ENCODE data around the gene CMIP.

CMIP gene

DNA sequence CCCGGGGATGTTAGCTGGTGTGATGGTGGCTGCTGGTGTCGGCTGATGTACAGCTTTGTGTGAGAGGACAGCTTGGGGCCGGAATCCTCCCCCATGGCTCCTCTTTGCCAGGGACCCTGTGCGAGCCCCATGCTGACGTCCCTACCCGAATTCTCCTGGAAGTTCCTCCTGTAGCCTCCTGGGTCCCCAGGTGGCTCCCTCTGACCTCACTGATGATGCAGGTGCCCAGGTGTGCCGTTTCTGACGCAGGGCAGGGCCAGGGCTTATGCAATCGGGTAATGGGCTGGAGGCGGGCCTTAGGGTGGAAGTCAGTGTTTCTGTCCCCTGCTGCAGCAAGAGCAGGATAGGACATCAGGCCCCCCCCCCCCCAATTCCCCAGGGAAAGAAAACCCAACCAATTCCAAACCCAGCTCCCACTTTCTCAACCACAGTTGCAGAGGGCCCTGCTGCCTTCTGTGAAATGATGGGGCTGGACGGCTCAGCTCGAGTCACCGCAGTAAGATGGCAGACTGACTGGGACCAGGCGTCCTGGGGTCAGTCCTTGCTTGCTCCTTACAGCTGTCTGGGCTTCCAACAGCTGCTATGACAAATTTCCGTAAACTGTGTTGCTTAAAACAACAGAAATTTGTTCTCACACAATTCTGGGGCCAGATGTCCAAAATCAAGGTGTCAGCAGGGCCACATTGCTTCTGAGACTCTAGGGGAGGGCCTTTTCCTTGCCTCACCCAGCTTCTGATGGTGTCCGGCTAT, 195.5 kb downstream of the CMIP start:
- no peak for DNase-seq (ENCODE audit: low spot score)

- no peak for DNase-seq (ENCODE audit: low spot score)
These were observed 196.1 kb downstream of the CMIP start for GRCh38 chr16:81640681-81641070.

DNA sequence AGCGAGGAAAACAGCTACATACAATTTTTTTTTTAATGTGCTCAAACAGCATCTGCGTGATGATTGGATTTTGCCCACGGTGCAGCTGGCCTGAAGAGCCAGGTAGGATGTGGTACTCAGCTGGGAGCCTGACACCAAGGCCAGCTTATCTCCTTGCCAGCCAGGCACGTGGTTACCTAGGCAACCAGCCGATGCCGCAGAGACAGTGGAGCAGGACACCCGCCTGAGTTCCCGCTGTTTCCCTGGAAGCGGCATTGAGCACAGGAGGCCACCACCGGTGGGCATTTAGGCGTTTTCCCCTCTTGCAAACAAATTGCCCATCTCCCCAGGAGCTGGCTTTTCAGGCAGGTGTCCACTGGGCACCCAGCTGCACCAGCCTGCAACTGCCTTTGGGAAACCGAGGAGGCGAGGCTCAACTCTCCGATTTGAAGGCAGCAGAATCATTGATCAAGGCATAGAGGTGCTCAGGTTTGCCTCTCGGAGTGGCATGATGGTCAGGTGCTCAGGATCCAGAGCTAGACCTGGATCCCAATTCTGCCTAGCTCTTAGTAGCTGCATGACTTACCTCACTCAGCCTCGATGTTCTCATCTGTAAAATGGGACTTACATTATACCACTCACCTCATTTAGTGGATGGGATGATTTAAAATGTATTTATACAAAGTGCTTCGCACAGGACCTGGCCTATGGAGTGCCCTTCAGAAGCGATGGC, 196.9 kb downstream of the CMIP start:
- DNase-seq (ENCODE audit: low spot score) = no peak

GRCh38 chr16:81642107-81642436, 197.5 kb downstream of the CMIP start:
- no peak for DNase-seq (ENCODE audit: low spot score)

DNA sequence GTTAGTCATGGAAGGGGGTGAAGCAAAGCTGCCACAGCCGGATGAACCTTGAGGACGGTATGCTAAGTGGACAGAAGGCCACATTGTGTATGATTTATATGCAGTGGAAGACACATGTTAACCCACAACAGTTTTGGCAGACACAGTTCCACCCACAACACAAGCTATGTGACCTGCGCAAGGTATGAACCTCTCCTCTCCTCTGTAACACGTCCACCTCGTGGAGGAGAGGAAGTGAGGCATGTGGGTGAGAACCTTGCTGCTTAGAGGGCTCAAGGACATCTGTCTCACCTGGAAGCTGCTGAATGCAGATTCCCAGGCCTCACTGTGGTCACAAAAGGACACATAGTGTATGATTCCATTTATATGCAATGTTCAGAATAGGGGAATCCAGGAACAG, 198.3 kb downstream of the CMIP start:
- DNase-seq (ENCODE audit: low spot score) = no peak

DNA sequence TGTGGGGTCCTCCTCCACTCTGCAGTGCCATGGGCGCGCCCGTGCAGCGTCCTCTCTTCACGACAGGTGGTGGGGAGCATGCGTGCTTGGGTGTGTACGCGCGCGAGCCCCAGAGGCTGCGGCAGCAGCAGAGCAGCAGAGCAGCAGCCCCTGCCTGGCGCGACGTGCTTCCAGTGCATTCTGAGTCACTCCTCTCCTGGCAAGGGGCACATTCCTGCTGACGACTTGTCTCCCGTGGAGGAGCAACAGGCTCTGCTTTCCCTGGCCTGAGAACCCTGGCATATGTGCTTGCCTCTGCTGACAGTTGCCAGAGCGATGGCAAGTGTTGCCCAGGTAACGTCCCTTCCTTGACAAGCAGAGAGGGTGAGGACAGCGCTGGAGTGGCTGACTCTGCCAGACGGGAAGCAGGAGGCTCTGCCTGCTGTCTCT, 200.7 kb downstream of the CMIP start:
- DNase-seq (ENCODE audit: low spot score) = no peak

- no peak for DNase-seq (ENCODE audit: low spot score)
These were observed 201.3 kb downstream of the CMIP start for GRCh38 chr16:81645925-81646324.

DNA sequence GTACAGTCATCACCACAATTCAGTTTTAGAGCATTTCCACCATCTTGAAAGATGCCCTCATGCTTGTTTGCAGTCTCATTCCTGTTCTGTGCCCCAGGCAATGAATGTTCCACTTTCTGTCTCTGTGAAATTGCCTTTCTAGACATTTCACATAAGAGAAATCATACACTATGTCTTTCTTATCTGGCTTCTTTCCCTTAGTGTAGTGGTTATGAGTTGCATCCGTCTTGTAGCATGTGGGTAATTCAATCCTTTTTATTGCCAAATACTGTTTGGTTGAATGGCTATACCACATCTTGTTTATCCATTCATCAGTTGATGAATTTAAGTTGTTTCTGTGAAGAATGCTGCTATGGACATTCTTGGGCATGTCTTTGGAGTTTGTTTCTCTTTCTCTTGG, 202.0 kb downstream of the CMIP start:
- no peak for DNase-seq (ENCODE audit: low spot score)

- DNase-seq (ENCODE audit: low spot score) = no peak
These were observed 202.9 kb downstream of the CMIP start for GRCh38 chr16:81647527-81647926.

DNA sequence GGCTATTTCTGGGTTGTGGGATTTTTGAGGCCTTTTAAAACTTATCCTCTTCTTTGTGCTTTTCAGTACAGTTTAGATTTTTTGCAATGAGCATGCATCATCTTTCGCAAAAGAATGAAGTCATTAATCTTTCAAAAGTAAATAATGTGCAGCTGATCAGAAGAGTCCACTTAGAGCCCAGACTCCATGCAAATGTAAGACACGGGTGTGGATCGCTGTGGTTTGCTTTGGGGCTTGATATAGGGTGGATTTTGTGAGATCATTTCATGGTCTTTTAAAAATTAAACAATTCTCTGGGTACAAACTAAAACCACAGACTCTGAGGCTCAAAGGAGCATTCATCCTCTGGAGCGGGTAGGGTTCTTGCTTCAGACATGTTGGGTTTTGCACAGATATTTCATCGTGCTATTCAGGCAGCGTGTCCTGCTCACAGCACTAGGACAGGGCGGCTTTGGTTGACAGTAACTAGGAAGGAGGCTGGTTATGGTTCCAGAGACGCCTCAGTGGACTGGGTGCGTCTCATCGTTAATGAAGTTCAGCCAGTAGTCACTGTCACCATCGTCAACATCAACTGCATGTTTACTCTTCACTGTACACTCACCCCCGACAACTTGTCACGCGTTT, 205.1 kb downstream of the CMIP start:
- no peak for DNase-seq (ENCODE audit: low spot score)

- no peak for DNase-seq (ENCODE audit: low spot score)
These were observed 205.7 kb downstream of the CMIP start for GRCh38 chr16:81650281-81650680.

- no peak for DNase-seq (ENCODE audit: low spot score)
These were observed 206.5 kb downstream of the CMIP start for GRCh38 chr16:81650982-81651562.

GRCh38 chr16:81651758-81652718, 207.4 kb downstream of the CMIP start:
- no peak for DNase-seq (ENCODE audit: low spot score)

DNA sequence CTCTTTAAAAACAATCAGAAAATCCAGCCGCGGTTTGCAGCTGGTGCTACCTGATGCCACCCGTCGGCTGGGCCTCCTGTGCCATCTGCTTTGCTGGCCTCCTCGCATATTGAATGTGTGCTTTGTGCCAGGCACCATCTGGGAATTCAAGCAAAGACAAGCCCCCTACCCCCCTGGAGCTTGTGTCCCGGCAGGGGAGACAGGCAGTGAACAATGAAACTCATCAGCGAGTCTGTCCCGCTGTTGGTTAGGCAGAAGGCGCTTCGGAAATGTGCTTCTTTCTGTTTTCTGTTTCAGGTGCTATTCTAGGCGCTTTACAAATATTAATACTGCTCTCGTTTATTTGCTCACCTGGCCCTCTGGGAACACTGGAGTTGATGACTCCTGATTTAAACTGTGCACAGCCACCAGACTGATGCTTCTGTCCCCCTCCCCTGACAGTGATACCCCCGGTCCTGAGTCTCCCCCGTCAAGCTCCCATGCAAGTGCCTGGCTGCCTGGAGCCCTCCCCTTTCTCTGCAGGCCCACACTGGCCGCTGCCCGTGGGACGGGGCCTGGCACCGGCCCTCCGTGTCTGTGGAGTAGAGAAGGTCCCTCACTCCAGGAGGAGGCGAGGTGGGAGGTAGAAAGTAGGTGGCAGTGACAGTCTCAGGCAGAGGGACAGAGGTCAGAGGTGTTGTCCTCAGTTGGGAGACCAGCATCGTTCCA, 208.3 kb downstream of the CMIP start:
- no peak for DNase-seq (ENCODE audit: low spot score)

GRCh38 chr16:81654346-81654745, 209.7 kb downstream of the CMIP start:
- no peak for DNase-seq (ENCODE audit: low spot score)

- no peak for DNase-seq (ENCODE audit: low spot score)
These were observed 211.0 kb downstream of the CMIP start for GRCh38 chr16:81655469-81656162.

- no peak for DNase-seq (ENCODE audit: low spot score)
These were observed 212.6 kb downstream of the CMIP start for GRCh38 chr16:81657224-81657623.

DNA sequence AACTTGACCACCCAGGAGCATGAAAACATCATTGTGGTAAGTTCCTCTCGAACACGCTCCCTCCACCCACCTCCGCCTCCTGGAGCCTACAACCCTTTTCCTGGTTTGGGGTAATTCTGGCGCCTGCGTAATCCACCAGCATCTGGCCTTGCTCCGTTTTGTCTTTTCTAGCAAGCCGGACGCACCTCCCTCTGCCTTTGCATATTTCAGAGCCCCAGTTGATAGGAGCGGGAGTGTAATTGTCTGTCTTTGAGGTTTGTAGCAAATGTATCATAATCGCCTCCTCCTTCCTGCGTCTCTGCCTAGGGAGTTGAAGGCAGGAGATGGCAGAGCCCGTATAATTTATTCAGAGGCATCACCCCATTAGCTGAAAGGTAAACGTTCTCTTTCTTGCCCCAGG, 213.2 kb downstream of the CMIP start:
- DNase-seq (ENCODE audit: low spot score) = no peak

- no peak for DNase-seq (ENCODE audit: low spot score)
These were observed 213.8 kb downstream of the CMIP start for GRCh38 chr16:81658373-81658772.

- no peak for DNase-seq (ENCODE audit: low spot score)
These were observed 214.6 kb downstream of the CMIP start for GRCh38 chr16:81659249-81659648.

- DNase-seq (ENCODE audit: low spot score) = no peak
These were observed 216.5 kb downstream of the CMIP start for GRCh38 chr16:81661082-81661481.

All from HuH-7.5 (cell line).